H1 (cell line): ENCODE data around the gene C19orf44. TPM values are rescaled to one million over a fixed set of nuclear protein-coding genes. Genes with fewer than 3 reads are reported as not detected.

Source experiments
- ATF3 ChIP-seq: IDR thresholded peaks from 2 replicates; pipeline ENCODE4 v1.6.1; 2011; ENCODE audit warnings: low read depth, mild to moderate bottlenecking, low read length; ENCODE audit not compliant: insufficient read depth
- CHD7 ChIP-seq: fragments of 300-600 bp; sonication (generic); IDR thresholded peaks from 2 replicates; pipeline ENCODE4 v1.7.1; 2012; ENCODE audit warnings: low read length, moderate library complexity, mild to moderate bottlenecking, inconsistent platforms; ENCODE audit not compliant: insufficient replicate concordance
- CREB1 ChIP-seq: IDR thresholded peaks from 2 replicates; pipeline ENCODE4 v1.6.1; 2012; ENCODE audit warnings: inconsistent platforms
- HDAC6 ChIP-seq: IDR thresholded peaks from one replicate; pipeline ENCODE4 v1.7.1; 2012; ENCODE audit warnings: low read depth, mild to moderate bottlenecking, inconsistent platforms, low read length, moderate library complexity
- KDM4A ChIP-seq: IDR thresholded peaks from one replicate; pipeline ENCODE4 v1.7.1; 2012; ENCODE audit warnings: low read depth, mild to moderate bottlenecking, moderate library complexity, low read length, inconsistent platforms; ENCODE audit not compliant: severe bottlenecking
- MAFK ChIP-seq: IDR thresholded peaks from 2 replicates; pipeline ENCODE4 v1.6.1; 2012; ENCODE audit warnings: low read depth, mild to moderate bottlenecking, improper control_type of control experiment, low read length
- SIN3A ChIP-seq, 2 experiments: IDR thresholded peaks in 1 of 2; conservative IDR thresholded peaks in 1 of 2; 2 replicates each; pipeline ENCODE4 v1.6.1; 2011 to 2012; ENCODE audit warnings: low read length in 2 of 2, improper control_type of control experiment in 1 of 2, low read depth in 1 of 2, mild to moderate bottlenecking in 1 of 2
- SP1 ChIP-seq: IDR thresholded peaks from 2 replicates; pipeline ENCODE4 v1.6.1; 2011; ENCODE audit warnings: low read depth, low read length
- SUZ12 ChIP-seq: fragments of 200-600 bp; sonication (generic); IDR thresholded peaks from 2 replicates; pipeline ENCODE4 v1.6.1; 2012; ENCODE audit warnings: mild to moderate bottlenecking, inconsistent platforms, low read length, moderate library complexity, mixed read lengths
- TAF7 ChIP-seq: optimal IDR thresholded peaks from 2 replicates; pipeline ENCODE3; 2011; ENCODE audit warnings: low read depth, mild to moderate bottlenecking, inconsistent platforms, low read length, moderate library complexity, borderline replicate concordance
- polyA plus RNA-seq, 7 experiments: library from polyadenylated mRNA; depleted of rRNA in 3 of 7; stranded (reverse) in 5 of 7; unstranded in 2 of 7; fragments of >200 nt in 5 of 7; fragments of 200-250 nt in 2 of 7; gene quantifications; 1 replicate in 5 of 7; 2 replicates in 1 of 7; 4 replicates in 1 of 7; pipeline versions ENCODE4 v1.2.1 to v1.2.3, GENCODE V29; 2011 to 2013; ENCODE audit warnings: missing spikeins in 2 of 7, mixed read lengths in 2 of 7
- total RNA-seq: library from RNA; stranded (reverse); fragmentation: NEBNext Ultra II Directional; extraction: Animal tissue kit (Norgen Biotek cat#: 25700); gene quantifications from 2 replicates; pipeline ENCODE4 v1.2.1, GENCODE V29; 2021

Gene C19orf44
- total and polyA plus RNA-seq, 2 of the 8 experiments (the other 6 are each of a cell fraction or from before 2014, with no cell fraction given) = 2.1 to 4.5 TPM

- TF ChIP-seq ATF3 = no peak
- no peak for TF ChIP-seq SIN3A (conservative IDR thresholded peaks at IDR 0.05 in 1 of 2, IDR thresholded peaks at IDR 0.05 in 1 of 2; ENCODE audit: low read depth in 1 of 2, low read length in 2 of 2)
- TF ChIP-seq HDAC6 = no peak
- TF ChIP-seq SP1 = no peak
- no peak for TF ChIP-seq CREB1
- TF ChIP-seq CHD7 = no peak
- no peak for TF ChIP-seq SUZ12
- no peak for TF ChIP-seq MAFK
- TF ChIP-seq KDM4A = no peak
- no peak for TF ChIP-seq TAF7
Measured at GRCh38 chr19:16569609-16570320, 73.6 kb downstream of the C19orf44 start (continued).
